Measurements from ENCODE around the gene ZNF581. TPM values are rescaled to one million over a fixed set of nuclear protein-coding genes. Genes with fewer than 3 reads are reported as not detected.

ZNF581 gene
- polyA plus RNA-seq, 10 donors: 17.3 to 29.8 (median 24.3) TPM

- no peak for DNase-seq
Observed at GRCh38 chr19:55660404-55660803, 17.0 kb downstream of the ZNF581 start.

- DNase-seq: no peak
Observed at GRCh38 chr19:55660991-55661390, 17.5 kb downstream of the ZNF581 start.

- DNase-seq: no peak
Observed at GRCh38 chr19:55661826-55662225, 18.4 kb downstream of the ZNF581 start.

- no peak for DNase-seq
Observed at GRCh38 chr19:55663846-55664536, 20.5 kb downstream of the ZNF581 start.

GRCh38 chr19:55666343-55667005 lies 23.0 kb downstream of the ZNF581 start:
- no peak for DNase-seq

GRCh38 chr19:55667006-55667381 lies 23.5 kb downstream of the ZNF581 start:
- DNase-seq: no peak

GRCh38 chr19:55667511-55667910 lies 24.1 kb downstream of the ZNF581 start:
- DNase-seq: no peak

- no peak for DNase-seq
Observed at GRCh38 chr19:55667958-55668357, 24.5 kb downstream of the ZNF581 start.

- DNase-seq: no peak
Observed at GRCh38 chr19:55668603-55669348, 25.3 kb downstream of the ZNF581 start.

- no peak for DNase-seq
Observed at GRCh38 chr19:55669418-55670279, 26.2 kb downstream of the ZNF581 start.

GRCh38 chr19:55670280-55671053 lies 27.0 kb downstream of the ZNF581 start:
- peak in 1 of 3 donors; percentile 45 for DNase-seq

- DNase-seq: no peak
Observed at GRCh38 chr19:55671054-55671378, 27.6 kb downstream of the ZNF581 start.

GRCh38 chr19:55672418-55672817 lies 29.0 kb downstream of the ZNF581 start:
- DNase-seq: no peak

GRCh38 chr19:55673465-55673864 lies 30.0 kb downstream of the ZNF581 start:
- DNase-seq: no peak

GRCh38 chr19:55673889-55674288 lies 30.4 kb downstream of the ZNF581 start:
- DNase-seq: no peak

GRCh38 chr19:55674459-55674840 lies 31.0 kb downstream of the ZNF581 start:
- no peak for DNase-seq

- DNase-seq: peak; percentile 94 to 97 (median 96)
Observed at GRCh38 chr19:55674841-55675660, 31.6 kb downstream of the ZNF581 start, which contains the start of gene EPN1. Gene EPN1 (plus strand): TSS chr19:55675226. CDS start chr19:55678628, 3,402 bp downstream.

GRCh38 chr19:55675661-55676354 lies 32.4 kb downstream of the ZNF581 start:
- no peak for DNase-seq

- DNase-seq: no peak
Observed at GRCh38 chr19:55676383-55676782, 32.9 kb downstream of the ZNF581 start.

All from muscle of back (tissue), 11 donors.